ENCODE data around the gene VAV3.

DNA sequence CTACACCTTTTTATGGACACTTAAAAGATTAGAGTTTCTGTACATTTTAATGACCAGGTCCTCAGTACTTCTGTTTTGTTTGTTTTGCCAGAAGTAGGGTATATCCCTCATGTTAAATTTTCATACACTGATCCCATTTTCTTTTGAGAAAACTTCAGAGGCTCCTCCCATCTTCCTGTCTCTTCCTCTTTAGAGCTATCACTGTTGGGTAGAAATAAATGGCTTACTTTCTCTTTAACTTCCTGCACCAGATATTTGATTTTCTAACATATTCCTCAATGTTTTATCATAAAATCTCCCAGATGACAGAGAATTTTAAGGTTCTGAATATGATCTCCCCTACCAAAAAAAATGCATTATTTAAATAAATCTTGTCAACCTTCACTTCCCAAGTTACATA, 23.4 kb downstream of the VAV3 start:
- TF ChIP-seq HCFC1 (IDR thresholded peaks at IDR 0.05; ENCODE audit: low read length) = no peak
- no peak for TF ChIP-seq SREBF2 (IDR thresholded peaks at IDR 0.05; ENCODE audit: low read length)
- no peak for TF ChIP-seq GABPA (IDR thresholded peaks at IDR 0.05; ENCODE audit: low read depth)
- TF ChIP-seq SMC3 (IDR thresholded peaks at IDR 0.05; ENCODE audit: borderline replicate concordance, low read length) = no peak
- TF ChIP-seq ESRRA (IDR thresholded peaks at IDR 0.05; ENCODE audit: low read length) = no peak
- no peak for TF ChIP-seq REST (IDR thresholded peaks at IDR 0.05; ENCODE audit: low read depth, low read length)
- TF ChIP-seq ELK1 (IDR thresholded peaks at IDR 0.05; ENCODE audit: low read depth, low read length) = no peak
- TF ChIP-seq BRCA1 (IDR thresholded peaks at IDR 0.05; ENCODE audit: low read depth, low read length) = no peak
- TF ChIP-seq EZH2 (IDR thresholded peaks at IDR 0.05; ENCODE audit: borderline replicate concordance, control insufficient read depth, low read depth, low read length) = no peak
- TF ChIP-seq ETV6 (conservative IDR thresholded peaks at IDR 0.05 in 1 of 2, IDR thresholded peaks at IDR 0.05 in 1 of 2; ENCODE audit: borderline replicate concordance in 1 of 2, low read depth in 1 of 2) = no peak

Measured in GM12878 (cell line).